ENCODE data around the gene USP46. TPM values are rescaled to one million over a fixed set of nuclear protein-coding genes. Genes with fewer than 3 reads are reported as not detected.

The USP46 gene
- 14.6 and 15.0 TPM in 2 replicates for total RNA-seq

GRCh38 chr4:52659001-52659721 is at the start of gene USP46:
TSS of gene USP46 (minus strand) at chr4:52659301. CDS start at chr4:52659150, 151 bp downstream.

Other genes with a start within 250 kb of the USP46 start
- under 0.01 TPM in 1 of 2 replicates, not detected in the other for gene ERVMER34-1, start 92.1 kb upstream of the USP46 start, total RNA-seq
- under 0.01 and 0.66 TPM in 2 replicates for gene RASL11B, start 203.0 kb upstream of the USP46 start, total RNA-seq

Measured in smooth muscle cell of trachea (primary cell).